ENCODE measurements around the gene ARHGAP8. TPM values are rescaled to one million over a fixed set of nuclear protein-coding genes. Genes with fewer than 3 reads are reported as not detected.

ARHGAP8 gene
- polyA plus RNA-seq, 1 donor from 2014 or later, result 3.0 TPM

GRCh38 chr22:44895296-44896055, 143.1 kb downstream of the ARHGAP8 start:
- TF ChIP-seq SMC3 (conservative IDR thresholded peaks at IDR 0.05; ENCODE audit: poor library complexity), result no peak
- TF ChIP-seq EZH2 (IDR thresholded peaks at IDR 0.05; ENCODE audit: borderline replicate concordance, insufficient read depth, low read length, poor library complexity, severe bottlenecking), result no peak
- TF ChIP-seq EP300 (conservative IDR thresholded peaks at IDR 0.05; ENCODE audit: poor library complexity, severe bottlenecking), result no peak
- no peak for TF ChIP-seq TAF1 (IDR thresholded peaks at IDR 0.05; ENCODE audit: low read depth)
- TF ChIP-seq POLR2AphosphoS5 (IDR thresholded peaks at IDR 0.05), result no peak
- TF ChIP-seq RAD21 (conservative IDR thresholded peaks at IDR 0.05), result no peak
- Histone ChIP-seq H3K9ac (ENCODE audit: low read length) (no peak overlapping the region), H3K36me3 (ENCODE audit: insufficient read depth, low read length) (peaks cover 7% of the 10 kb centered on the region), H2AFZ (ENCODE audit: low read depth, low read length) (no peak overlapping the region), H3K79me2 (replicated peaks; ENCODE audit: insufficient read depth, low read length) (no peaks in the 10 kb centered on the region), H4K20me1 (ENCODE audit: insufficient read depth) (no peaks in the 10 kb centered on the region), H3K4me2 (ENCODE audit: low read length) (no peak overlapping the region), H3K27me3 (ENCODE audit: insufficient read depth, low read depth, low read length) (no peaks in the 10 kb centered on the region), H3K9me2 (ENCODE audit: insufficient read depth, low read length) (no peaks in the 10 kb centered on the region), H3F3A (ENCODE audit: insufficient read depth, low read length, poor library complexity, severe bottlenecking) (no peaks in the 10 kb centered on the region), H3K27ac (ENCODE audit: low read length) (no peak overlapping the region), H3K9me3 (ENCODE audit: low read length) (no peaks in the 10 kb centered on the region), H3K4me3 (ENCODE audit: low read length) (no peak overlapping the region)

- Histone ChIP-seq H2AFZ (ENCODE audit: low read depth, low read length) (no peak overlapping the region), H4K20me1 (ENCODE audit: insufficient read depth) (no peaks in the 10 kb centered on the region), H3K4me2 (ENCODE audit: low read length) (no peak overlapping the region), H3F3A (ENCODE audit: insufficient read depth, low read length, poor library complexity, severe bottlenecking) (no peaks in the 10 kb centered on the region), H3K79me2 (replicated peaks; ENCODE audit: insufficient read depth, low read length) (no peaks in the 10 kb centered on the region), H3K27me3 (ENCODE audit: insufficient read depth, low read depth, low read length) (no peaks in the 10 kb centered on the region), H3K9ac (ENCODE audit: low read length) (no peak overlapping the region), H3K36me3 (ENCODE audit: insufficient read depth, low read length) (no peaks in the 10 kb centered on the region), H3K9me3 (ENCODE audit: low read length) (peaks cover 6% of the 10 kb centered on the region), H3K4me3 (ENCODE audit: low read length) (no peak overlapping the region), H3K27ac (ENCODE audit: low read length) (no peak overlapping the region), H3K9me2 (ENCODE audit: insufficient read depth, low read length) (no peaks in the 10 kb centered on the region)
- no peak for TF ChIP-seq CTCF (IDR thresholded peaks at IDR 0.05; ENCODE audit: poor library complexity, severe bottlenecking)
- TF ChIP-seq MXI1 (conservative IDR thresholded peaks at IDR 0.05; ENCODE audit: poor library complexity, severe bottlenecking), result no peak
- no peak for TF ChIP-seq RAD21 (conservative IDR thresholded peaks at IDR 0.05)
- no peak for TF ChIP-seq EZH2 (IDR thresholded peaks at IDR 0.05; ENCODE audit: borderline replicate concordance, insufficient read depth, low read length, poor library complexity, severe bottlenecking)
- no peak for TF ChIP-seq REST (IDR thresholded peaks at IDR 0.05; ENCODE audit: borderline replicate concordance)
- no peak for TF ChIP-seq POLR2AphosphoS5 (IDR thresholded peaks at IDR 0.05)
- no peak for TF ChIP-seq SMC3 (conservative IDR thresholded peaks at IDR 0.05; ENCODE audit: poor library complexity)
- no peak for TF ChIP-seq TAF1 (IDR thresholded peaks at IDR 0.05; ENCODE audit: low read depth)
- no peak for TF ChIP-seq EP300 (conservative IDR thresholded peaks at IDR 0.05; ENCODE audit: poor library complexity, severe bottlenecking)
Observed at GRCh38 chr22:44898236-44898635, 145.9 kb downstream of the ARHGAP8 start.

All from neural cell (in vitro differentiated cells).